CD4-positive, alpha-beta T cell (primary cell): ENCODE data around the gene EIPR1. TPM values are rescaled to one million over a fixed set of nuclear protein-coding genes. Genes with fewer than 3 reads are reported as not detected.

ENCODE experiments used
- ATAC-seq: fragments of 200-7000 bp; cut with Tn5 transposase; one replicate; pipeline ENCODE4 v1.10.0; 2022; ENCODE audit warnings: mild to moderate bottlenecking; ENCODE audit not compliant: poor library complexity
- CTCF ChIA-PET: fragments of 350-600 bp; sonication (Branson Sonifier 250); formaldehyde crosslinking; loops from one replicate; lab custom pipeline; 2021; ENCODE audit warnings: antibody characterized with exemption, inconsistent platforms; lab: Charles Lee
- POLR2A ChIA-PET: fragments of 350-600 bp; sonication (Branson Sonifier 250); formaldehyde crosslinking; loops from one replicate; lab custom pipeline; 2021; ENCODE audit warnings: antibody characterized with exemption, inconsistent platforms; lab: Charles Lee
- DNase-seq, 14 experiments: peaks; one replicate each; pipeline ENCODE4 v3.0.0-alpha.2; 2013 to 2020; ENCODE audit warnings: mixed read lengths in 2 of 14
- H3K27ac ChIP-seq, 2 donors: one replicate each; pipeline versions ENCODE4 v1.5.1 to v1.7.0; 2013; ENCODE audit warnings: low read length in 2 of 2, low read depth in 1 of 2, mild to moderate bottlenecking in 1 of 2
- H3K27me3 ChIP-seq, 2 experiments: 1 replicate in 1 of 2; 2 replicates in 1 of 2; pipeline versions ENCODE4 v1.6.1 to v1.7.0; 2013; ENCODE audit warnings: low read length in 2 of 2, control low read depth in 1 of 2, mild to moderate bottlenecking in 1 of 2, moderate library complexity in 1 of 2; ENCODE audit not compliant: insufficient read depth in 2 of 2, control insufficient read depth in 1 of 2
- H3K36me3 ChIP-seq: one replicate; pipeline ENCODE4 v1.6.1; 2013; ENCODE audit warnings: low read length, control low read depth; ENCODE audit not compliant: insufficient read depth
- H3K4me1 ChIP-seq: one replicate; pipeline ENCODE4 v1.6.1; 2013; ENCODE audit warnings: low read length, control low read depth; ENCODE audit not compliant: insufficient read depth
- H3K4me3 ChIP-seq: one replicate; pipeline ENCODE4 v1.5.1; 2013; ENCODE audit warnings: mild to moderate bottlenecking, low read length, moderate library complexity
- H3K9me3 ChIP-seq, 2 experiments: 1 replicate in 1 of 2; 2 replicates in 1 of 2; pipeline versions ENCODE4 v1.6.1 to v1.7.0; 2013; ENCODE audit warnings: low read length in 2 of 2, mild to moderate bottlenecking in 2 of 2, control low read depth in 1 of 2, moderate library complexity in 1 of 2; ENCODE audit not compliant: control insufficient read depth in 1 of 2, insufficient read depth in 1 of 2
- H3K27ac Mint-ChIP-seq: one replicate; pipeline ENCODE4 v1.8.0; 2020; ENCODE audit warnings: mixed read lengths
- H3K27me3 Mint-ChIP-seq: one replicate; pipeline ENCODE4 v1.8.0; 2021; ENCODE audit warnings: mixed read lengths
- H3K36me3 Mint-ChIP-seq: one replicate; pipeline ENCODE4 v1.8.0; 2021; ENCODE audit warnings: low read depth, mixed read lengths
- H3K4me1 Mint-ChIP-seq: one replicate; pipeline ENCODE4 v1.8.0; 2021; ENCODE audit warnings: low read depth, mixed read lengths
- H3K4me3 Mint-ChIP-seq: one replicate; pipeline ENCODE4 v1.8.0; 2020; ENCODE audit warnings: mild to moderate bottlenecking, mixed read lengths
- H3K9me3 Mint-ChIP-seq: one replicate; pipeline ENCODE4 v1.8.0; 2020; ENCODE audit warnings: mixed read lengths
- intact Hi-C, 2 experiments: fragments of 100-400 bp; cut with DNase I in 1 of 2; cut with micrococcal nuclease in 1 of 2; formaldehyde crosslinking; loops; one replicate each; pipeline versions ENCODE4 v1.15.1 to v1.9.0; 2023 to 2025; cut with DNase I, micrococcal nuclease
- total RNA-seq, 174 experiments: library from RNA in 2 of 174; stranded (reverse) in 2 of 174; gene quantifications; one replicate each; pipeline ENCODE4 v1.2.3 and lab custom pipeline; 2021 to 2026
- TF ChIP-seq, protein P1 (sequence below): fragments of 200-600 bp; IDR thresholded peaks from one replicate; pipeline ENCODE4 v1.8.0; 2022; ENCODE audit warnings: antibody characterized with exemption, mild to moderate bottlenecking

EIPR1 gene
- total RNA-seq, 2 experiments from 2014 or later: 11.0 to 12.4 TPM

GRCh38 chr2:3256605-3257004, 121.0 kb downstream of the EIPR1 start:
- H3K9me3 ChIP-seq: peaks cover 0 to 9% of the 10 kb centered on the region in 2 experiments
- Mint-ChIP-seq H3K4me3 (no peak overlapping the region), H3K27me3 (no peaks in the 10 kb centered on the region), H3K27ac (no peak overlapping the region), H3K9me3 (no peaks in the 10 kb centered on the region), H3K4me1 (no peaks in the 10 kb centered on the region), H3K36me3 (peaks cover 66% of the 10 kb centered on the region)
- no peak overlapping the region for H3K4me3 ChIP-seq
- no peak overlapping the region for H3K27ac ChIP-seq
- ChIA-PET POLR2A (no interaction called here), CTCF (no interaction called here)
- no peak for ATAC-seq
- peaks cover 24% of the 10 kb centered on the region for H3K36me3 ChIP-seq
- H3K4me1 ChIP-seq: no peaks in the 10 kb centered on the region
- DNase-seq: no peak
- no peaks in the 10 kb centered on the region for H3K27me3 ChIP-seq
- intact Hi-C loops: no loop called here
- TF ChIP-seq, protein P1, sequence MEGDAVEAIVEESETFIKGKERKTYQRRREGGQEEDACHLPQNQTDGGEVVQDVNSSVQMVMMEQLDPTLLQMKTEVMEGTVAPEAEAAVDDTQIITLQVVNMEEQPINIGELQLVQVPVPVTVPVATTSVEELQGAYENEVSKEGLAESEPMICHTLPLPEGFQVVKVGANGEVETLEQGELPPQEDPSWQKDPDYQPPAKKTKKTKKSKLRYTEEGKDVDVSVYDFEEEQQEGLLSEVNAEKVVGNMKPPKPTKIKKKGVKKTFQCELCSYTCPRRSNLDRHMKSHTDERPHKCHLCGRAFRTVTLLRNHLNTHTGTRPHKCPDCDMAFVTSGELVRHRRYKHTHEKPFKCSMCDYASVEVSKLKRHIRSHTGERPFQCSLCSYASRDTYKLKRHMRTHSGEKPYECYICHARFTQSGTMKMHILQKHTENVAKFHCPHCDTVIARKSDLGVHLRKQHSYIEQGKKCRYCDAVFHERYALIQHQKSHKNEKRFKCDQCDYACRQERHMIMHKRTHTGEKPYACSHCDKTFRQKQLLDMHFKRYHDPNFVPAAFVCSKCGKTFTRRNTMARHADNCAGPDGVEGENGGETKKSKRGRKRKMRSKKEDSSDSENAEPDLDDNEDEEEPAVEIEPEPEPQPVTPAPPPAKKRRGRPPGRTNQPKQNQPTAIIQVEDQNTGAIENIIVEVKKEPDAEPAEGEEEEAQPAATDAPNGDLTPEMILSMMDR: no peak

DNA sequence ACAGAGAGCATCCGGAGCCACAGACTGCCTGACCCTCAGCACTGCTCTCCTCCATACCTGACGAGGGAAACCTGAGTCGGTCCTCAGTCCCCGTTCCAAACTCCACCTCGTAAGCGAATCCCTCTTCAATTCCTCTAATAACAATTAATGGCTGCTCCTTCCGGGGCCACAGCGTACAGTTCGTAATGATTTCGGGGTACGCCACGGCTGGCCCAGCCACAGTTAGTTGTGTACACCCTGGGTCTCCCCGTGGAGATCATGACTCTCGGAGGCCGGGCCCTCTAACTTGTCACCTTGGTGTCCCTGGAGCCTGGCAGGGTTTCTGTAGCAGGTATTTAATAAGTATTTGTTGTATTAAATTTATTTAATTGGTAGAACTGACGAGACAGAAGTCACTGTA, 121.5 kb downstream of the EIPR1 start:
- Histone ChIP-seq H3K4me1 (no peaks in the 10 kb centered on the region), H3K27ac (no peak overlapping the region), H3K27me3 (no peaks in the 10 kb centered on the region), H3K4me3 (no peak overlapping the region), H3K9me3 (peaks cover 0 to 9% of the 10 kb centered on the region in 2 experiments), H3K36me3 (peaks cover 20% of the 10 kb centered on the region)
- DNase-seq (no peak), ATAC-seq (no peak)
- intact Hi-C loops: no loop called here
- no peaks in the 10 kb centered on the region for H3K4me1 Mint-ChIP-seq
- H3K36me3 Mint-ChIP-seq: peaks cover 71% of the 10 kb centered on the region
- CTCF ChIA-PET: no interaction called here
- POLR2A ChIA-PET: no interaction called here
- no peak overlapping the region for H3K4me3 Mint-ChIP-seq
- no peaks in the 10 kb centered on the region for H3K27me3 Mint-ChIP-seq
- no peaks in the 10 kb centered on the region for H3K9me3 Mint-ChIP-seq
- no peak overlapping the region for H3K27ac Mint-ChIP-seq
- TF ChIP-seq, protein P1: no peak

GRCh38 chr2:3254442-3254941, 123.1 kb downstream of the EIPR1 start:
- no peaks in the 10 kb centered on the region for H3K4me1 Mint-ChIP-seq
- no peak for ATAC-seq
- Histone ChIP-seq H3K4me1 (no peaks in the 10 kb centered on the region), H3K27ac (no peak overlapping the region), H3K9me3 (peaks cover 11 to 23% of the 10 kb centered on the region in 2 experiments), H3K27me3 (no peaks in the 10 kb centered on the region), H3K4me3 (no peak overlapping the region), H3K36me3 (peaks cover 20% of the 10 kb centered on the region)
- no peaks in the 10 kb centered on the region for H3K27me3 Mint-ChIP-seq
- TF ChIP-seq, protein P1: no peak
- H3K4me3 Mint-ChIP-seq: no peak overlapping the region
- no peak overlapping the region for H3K27ac Mint-ChIP-seq
- peaks cover 2% of the 10 kb centered on the region for H3K9me3 Mint-ChIP-seq
- CTCF ChIA-PET: no interaction called here
- intact Hi-C loops: no loop called here
- DNase-seq: no peak
- POLR2A ChIA-PET: no interaction called here
- peaks cover 72% of the 10 kb centered on the region for H3K36me3 Mint-ChIP-seq
